Sigmoid colon (tissue), 7 donors: ENCODE data around the gene ZNF587B. TPM values are rescaled to one million over a fixed set of nuclear protein-coding genes. Genes with fewer than 3 reads are reported as not detected.
A peak's percentile ranks its signal among the peaks of the same experiment; 100 is the strongest.
"Not testable (repeated sequence)": the region's sequence is repeated elsewhere in the genome, so short reads cannot be mapped to it uniquely, and the experiment has no call there.

Source experiments
- DNase-seq: peaks from one replicate; pipeline ENCODE4 v3.0.0-alpha.2; 2019
- H3K27ac ChIP-seq, 4 donors: fragments of 200-600 bp; sonication (generic); one replicate each; pipeline ENCODE4 v1.5.1; 2016 to 2019; ENCODE audit warnings: mild to moderate bottlenecking in 1 of 4
- H3K27me3 ChIP-seq, 3 donors: fragments of 200-600 bp; sonication (generic); one replicate each; pipeline ENCODE4 v1.5.1; 2019; ENCODE audit warnings: mild to moderate bottlenecking in 1 of 3
- H3K36me3 ChIP-seq, 4 donors: fragments of 200-600 bp; sonication (generic); one replicate each; pipeline ENCODE4 v1.5.1; 2016 to 2019
- H3K4me1 ChIP-seq, 4 donors: fragments of 200-600 bp; sonication (generic); one replicate each; pipeline ENCODE4 v1.5.1; 2017 to 2019
- H3K4me3 ChIP-seq, 4 donors: fragments of 200-600 bp; sonication (generic); one replicate each; pipeline ENCODE4 v1.5.1; 2017 to 2019; ENCODE audit warnings: mild to moderate bottlenecking in 2 of 4, moderate library complexity in 1 of 4
- H3K9me3 ChIP-seq, 4 donors: fragments of 200-600 bp in 3 of 4; sonication (generic) in 3 of 4; one replicate each; pipeline versions ENCODE4 v1.5.1 to v1.6.1; 2013 to 2019
- EP300 ChIP-seq, 4 donors: sonication (generic); formaldehyde crosslinking; IDR thresholded peaks; one replicate each; pipeline ENCODE4 v1.6.1; 2017; ENCODE audit warnings: antibody characterized with exemption in 4 of 4
- POLR2A ChIP-seq, 2 donors: fragments of 450-650 bp; IDR thresholded peaks; one replicate each; pipeline ENCODE4 v1.6.1; 2016; ENCODE audit warnings: antibody characterized with exemption in 2 of 2, mild to moderate bottlenecking in 2 of 2, moderate library complexity in 2 of 2
- POLR2AphosphoS5 ChIP-seq, 4 donors: sonication (generic); formaldehyde crosslinking; IDR thresholded peaks; one replicate each; pipeline ENCODE4 v1.6.1; 2017; ENCODE audit warnings: antibody characterized with exemption in 4 of 4
- WGBS, 2 donors: extraction: QIAGEN DNeasy Blood & Tissue Kit; methylation state at CpG; one replicate each; pipeline ENCODE4 v1.1.7; 2013; 5-methylcytosine and 5-hydroxymethylcytosine counted together
- intact Hi-C: fragments of 100-400 bp; cut with DNase I; formaldehyde crosslinking; loops from one replicate; pipeline ENCODE4 v1.15.1; 2023
- polyA plus RNA-seq, 3 donors: library from polyadenylated mRNA; stranded (reverse); fragments of 200-250 nt; gene quantifications; one replicate each; pipeline ENCODE4 v1.2.3, GENCODE V29; 2013
- total RNA-seq, 4 donors: library from RNA; depleted of rRNA; stranded (reverse); fragments of >200 nt; gene quantifications; one replicate each; pipeline ENCODE4 v1.1.0, GENCODE V29; 2016
- TF ChIP-seq, protein P1 (sequence below), 4 experiments: fragments of 450-650 bp in 3 of 4; fragments of 200-600 bp in 1 of 4; IDR thresholded peaks; one replicate each; pipeline ENCODE4 v1.5.1; 2016 to 2019; ENCODE audit warnings: antibody characterized with exemption in 4 of 4, mild to moderate bottlenecking in 3 of 4, moderate library complexity in 2 of 4
- donor health status: healthy with polysubstance abuse.
- donor health status: Bipolar disorder and iron deficiency.
- donor health status: healthy.

The ZNF587B gene
- total and polyA plus RNA-seq, 7 donors: 1.2 to 13.0 (median 8.6) TPM

DNA sequence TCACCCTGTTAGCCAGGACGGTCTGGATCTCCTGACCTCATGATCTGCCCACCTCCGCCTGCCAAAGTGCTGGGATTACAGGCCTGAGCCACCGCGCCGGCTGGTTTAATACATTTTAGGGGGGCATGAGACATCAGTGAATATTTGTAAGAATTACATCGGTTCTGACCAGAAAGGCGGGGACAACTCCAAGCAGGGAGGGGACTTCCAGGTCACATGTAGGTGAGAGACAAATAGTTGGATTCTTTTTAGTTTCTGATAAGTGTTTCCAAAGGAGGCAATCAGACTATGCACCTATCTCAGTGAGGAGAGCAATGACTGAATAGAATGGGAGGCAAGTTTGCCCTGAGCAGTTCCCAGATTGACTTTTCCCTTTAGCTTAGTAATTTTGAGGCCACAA lies 11.7 kb upstream of the ZNF587B start:
- Histone ChIP-seq H3K9me3 (no peaks in the 10 kb centered on the region), H3K27me3 (no peaks in the 10 kb centered on the region), H3K4me1 (peaks cover 0 to 33% (median 24%) of the 10 kb centered on the region in 4 donors), H3K36me3 (peaks cover 0 to 5% (median 0%) of the 10 kb centered on the region in 4 donors), H3K4me3 (no peak overlapping the region), H3K27ac (no peak overlapping the region)
- no peak for DNase-seq
- WGBS, 2 donors: 93 to 96% methylated on average over 7 of the region's 7 CpGs
- intact Hi-C loops: loop anchor here (5.0 kb wide), 1 partner anchor 71 kb away; the partner anchor contains the start of gene ZNF776
- TF ChIP-seq, protein P1, sequence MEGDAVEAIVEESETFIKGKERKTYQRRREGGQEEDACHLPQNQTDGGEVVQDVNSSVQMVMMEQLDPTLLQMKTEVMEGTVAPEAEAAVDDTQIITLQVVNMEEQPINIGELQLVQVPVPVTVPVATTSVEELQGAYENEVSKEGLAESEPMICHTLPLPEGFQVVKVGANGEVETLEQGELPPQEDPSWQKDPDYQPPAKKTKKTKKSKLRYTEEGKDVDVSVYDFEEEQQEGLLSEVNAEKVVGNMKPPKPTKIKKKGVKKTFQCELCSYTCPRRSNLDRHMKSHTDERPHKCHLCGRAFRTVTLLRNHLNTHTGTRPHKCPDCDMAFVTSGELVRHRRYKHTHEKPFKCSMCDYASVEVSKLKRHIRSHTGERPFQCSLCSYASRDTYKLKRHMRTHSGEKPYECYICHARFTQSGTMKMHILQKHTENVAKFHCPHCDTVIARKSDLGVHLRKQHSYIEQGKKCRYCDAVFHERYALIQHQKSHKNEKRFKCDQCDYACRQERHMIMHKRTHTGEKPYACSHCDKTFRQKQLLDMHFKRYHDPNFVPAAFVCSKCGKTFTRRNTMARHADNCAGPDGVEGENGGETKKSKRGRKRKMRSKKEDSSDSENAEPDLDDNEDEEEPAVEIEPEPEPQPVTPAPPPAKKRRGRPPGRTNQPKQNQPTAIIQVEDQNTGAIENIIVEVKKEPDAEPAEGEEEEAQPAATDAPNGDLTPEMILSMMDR (IDR thresholded peaks at IDR 0.05): no peak

DNA sequence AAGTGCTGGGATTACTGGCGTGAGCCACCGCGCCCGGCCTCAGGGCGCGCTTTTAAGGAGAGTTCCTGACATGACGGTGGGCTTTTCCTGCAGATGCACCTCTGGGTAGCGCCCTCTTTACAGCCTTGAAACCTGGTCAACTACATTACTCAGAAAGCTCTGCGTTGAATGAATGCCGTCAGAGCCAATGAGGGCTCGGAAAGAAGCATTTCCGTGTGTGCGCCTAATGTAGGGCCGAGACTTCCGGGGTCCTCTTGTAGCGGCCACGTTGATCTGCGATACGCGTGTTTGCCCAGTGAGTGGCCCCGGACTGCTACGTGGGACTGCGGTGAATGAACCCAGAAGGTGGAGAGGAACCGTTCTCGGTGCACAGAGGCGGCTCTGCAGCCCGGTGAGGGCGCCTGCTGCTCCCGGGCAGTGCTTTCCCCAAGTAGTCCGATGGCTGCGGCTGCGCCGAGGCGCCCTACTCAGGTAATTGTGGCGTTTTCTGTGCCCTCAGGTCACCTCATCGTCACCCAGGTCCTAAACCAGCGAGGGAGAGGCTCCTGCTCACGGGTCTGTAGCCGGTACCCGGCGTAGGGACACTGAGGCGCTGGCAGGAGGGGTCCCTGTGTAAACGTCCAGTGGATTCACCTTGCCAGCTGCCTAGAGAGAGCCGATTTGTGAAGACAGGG lies 10.5 kb upstream of the ZNF587B start:
- no peaks in the 10 kb centered on the region for H3K27me3 ChIP-seq
- H3K4me1 ChIP-seq: peaks cover 0 to 22% (median 17%) of the 10 kb centered on the region in 4 donors
- no peaks in the 10 kb centered on the region for H3K9me3 ChIP-seq
- TF ChIP-seq EP300 (IDR thresholded peaks at IDR 0.05) (no peak), POLR2AphosphoS5 (IDR thresholded peaks at IDR 0.05) (peak; percentile 12 to 68 (median 63)), POLR2A (IDR thresholded peaks at IDR 0.05) (peak in 1 of 2 donors; percentile 17)
- TF ChIP-seq, protein P1 (IDR thresholded peaks at IDR 0.05): no peak
- peak overlapping the region; percentile 63 to 90 (median 76) for H3K4me3 ChIP-seq
- H3K27ac ChIP-seq: peak overlapping the region; percentile 72 to 86 (median 81)
- 0% methylated on average over 44 of the region's 44 CpGs for WGBS, 2 donors
- intact Hi-C loops: loop anchor here (5.0 kb wide), 1 partner anchor 72 kb away; the partner anchor contains the start of gene ZNF776
- DNase-seq: peak; percentile 89
- H3K36me3 ChIP-seq: peaks cover 0 to 5% (median 0%) of the 10 kb centered on the region in 4 donors

DNA sequence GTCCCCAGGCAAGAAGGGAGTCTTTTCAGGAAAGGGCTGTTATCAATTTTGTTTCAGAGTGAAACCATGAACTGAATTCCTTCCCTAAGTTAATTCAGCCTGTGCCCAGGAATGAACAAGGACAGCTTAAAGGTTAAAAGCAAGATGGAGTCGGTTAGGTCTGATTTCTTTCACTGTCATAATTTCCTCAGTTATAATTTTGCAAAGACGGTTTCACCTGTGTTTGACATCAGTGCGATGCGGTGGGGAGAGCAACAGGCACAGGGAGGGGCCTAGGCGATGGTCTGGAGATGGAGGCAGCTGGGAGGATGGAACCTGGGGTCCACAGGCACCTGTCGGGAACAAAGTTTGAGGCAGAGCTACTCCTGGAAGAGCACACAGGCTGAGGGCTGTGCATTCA lies 9.5 kb upstream of the ZNF587B start:
- WGBS, 2 donors: 53 to 78% methylated on average over 6 of the region's 6 CpGs
- H3K36me3 ChIP-seq: peaks cover 0 to 5% (median 0%) of the 10 kb centered on the region in 4 donors
- H3K27me3 ChIP-seq: no peaks in the 10 kb centered on the region
- no peak for DNase-seq
- TF ChIP-seq POLR2AphosphoS5 (IDR thresholded peaks at IDR 0.05) (no peak), POLR2A (IDR thresholded peaks at IDR 0.05) (no peak), EP300 (IDR thresholded peaks at IDR 0.05) (no peak)
- TF ChIP-seq, protein P1 (IDR thresholded peaks at IDR 0.05): no peak
- intact Hi-C loops: no loop called here
- peak overlapping the region; percentile 63 to 90 (median 76) for H3K4me3 ChIP-seq
- H3K4me1 ChIP-seq: peaks cover 0 to 15% (median 12%) of the 10 kb centered on the region in 4 donors
- no peak overlapping the region for H3K27ac ChIP-seq
- no peaks in the 10 kb centered on the region for H3K9me3 ChIP-seq

DNA sequence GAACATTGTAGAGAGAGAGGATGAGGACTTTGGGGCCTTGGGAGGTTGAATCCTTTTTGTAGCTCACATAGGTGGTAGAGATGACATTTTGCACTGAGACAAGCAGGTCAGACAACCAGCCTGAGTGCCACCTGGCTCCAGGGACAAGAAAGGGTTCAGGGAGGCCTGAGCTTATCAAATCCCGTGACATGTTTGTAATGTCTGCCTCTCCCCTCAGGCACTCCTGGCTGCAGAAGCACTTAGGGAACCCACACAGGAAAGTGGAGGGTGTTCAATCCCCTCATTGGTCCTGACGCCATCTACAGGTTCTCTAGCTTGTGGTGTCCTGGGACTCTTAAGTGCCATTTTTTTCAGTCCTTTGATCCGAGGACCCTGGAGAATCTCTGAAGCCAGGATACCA lies 9.0 kb upstream of the ZNF587B start:
- H3K27me3 ChIP-seq, H3K9me3 ChIP-seq, intact Hi-C loops, H3K4me3 ChIP-seq, H3K36me3 ChIP-seq, DNase-seq, H3K27ac ChIP-seq: not testable (repeated sequence)
- WGBS, 2 donors: 41 to 72% methylated on average over 3 of the region's 3 CpGs
- H3K4me1 ChIP-seq: peaks cover 0 to 15% (median 12%) of the 10 kb centered on the region in 4 donors

DNA sequence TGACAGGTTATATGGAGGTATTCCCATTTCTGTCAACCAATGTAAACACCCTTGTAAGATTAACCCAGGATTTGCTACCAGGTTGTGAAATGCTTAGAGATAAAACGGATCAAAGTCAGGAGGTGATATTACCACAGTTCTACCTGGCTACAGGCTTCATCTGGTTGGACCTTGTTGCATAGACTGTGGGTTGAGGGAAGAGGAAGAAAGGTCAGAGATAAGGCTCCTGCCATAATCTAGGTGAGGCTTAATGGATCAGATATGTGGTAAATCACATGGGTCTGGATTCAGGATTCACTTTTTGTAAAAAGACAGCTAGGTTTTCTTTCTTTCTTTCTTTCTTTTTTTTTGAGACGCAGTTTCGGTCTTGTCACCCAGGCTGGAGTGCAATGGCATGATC lies 8.6 kb upstream of the ZNF587B start:
- 69 to 85% methylated on average over 3 of the region's 3 CpGs for WGBS, 2 donors
- intact Hi-C loops, H3K27ac ChIP-seq, H3K36me3 ChIP-seq, H3K9me3 ChIP-seq, DNase-seq, H3K4me3 ChIP-seq, H3K27me3 ChIP-seq: not testable (repeated sequence)
- peaks cover 0 to 15% (median 12%) of the 10 kb centered on the region in 4 donors for H3K4me1 ChIP-seq

DNA sequence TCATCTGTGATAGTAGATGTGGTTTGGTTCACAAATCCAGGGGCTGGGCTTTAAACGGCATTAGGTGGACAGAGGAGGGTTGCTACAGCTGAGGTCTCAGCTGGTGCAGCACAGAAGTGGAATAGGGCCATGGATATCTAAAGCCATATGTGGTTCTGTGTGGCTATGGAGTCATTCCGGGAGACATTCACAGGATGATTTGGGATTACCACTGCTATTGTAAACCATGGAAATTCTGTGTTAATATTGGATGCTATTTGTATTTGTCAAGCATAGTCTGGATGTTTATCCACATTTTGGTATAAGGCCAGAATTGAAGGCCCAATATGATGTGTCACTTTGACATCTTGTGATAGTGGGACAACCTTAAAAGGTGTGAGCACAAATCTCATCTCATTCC lies 6.9 kb upstream of the ZNF587B start:
- peaks cover 0 to 15% (median 12%) of the 10 kb centered on the region in 4 donors for H3K4me1 ChIP-seq
- H3K27me3 ChIP-seq, intact Hi-C loops, H3K36me3 ChIP-seq, H3K9me3 ChIP-seq, DNase-seq, H3K4me3 ChIP-seq, H3K27ac ChIP-seq: not testable (repeated sequence)
- WGBS, 2 donors: 61 to 79% methylated on average over 2 of the region's 2 CpGs

DNA sequence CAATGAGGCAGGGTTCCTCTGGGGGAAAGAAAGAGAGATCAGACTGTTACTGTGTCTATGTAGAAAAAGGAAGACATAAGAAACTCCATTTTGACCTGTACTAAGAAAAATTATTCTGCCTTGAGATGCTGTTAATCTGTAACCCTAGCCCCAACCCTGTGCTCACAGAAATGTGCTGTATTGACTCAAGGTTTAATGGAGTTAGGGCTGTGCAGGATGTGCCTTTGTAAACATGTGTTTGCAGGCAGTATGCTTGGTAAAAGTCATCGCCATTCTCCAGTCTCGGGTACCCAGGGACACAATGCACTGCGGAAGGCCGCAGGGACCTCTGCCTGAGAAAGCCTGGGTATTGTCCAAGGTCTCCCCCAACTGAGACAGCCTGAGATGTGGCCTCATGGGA lies 6.5 kb upstream of the ZNF587B start:
- H3K27me3 ChIP-seq, H3K27ac ChIP-seq, H3K36me3 ChIP-seq, H3K9me3 ChIP-seq, H3K4me3 ChIP-seq, DNase-seq, intact Hi-C loops: not testable (repeated sequence)
- 19 to 72% methylated on average over 4 of the region's 4 CpGs for WGBS, 2 donors
- peaks cover 0 to 15% (median 12%) of the 10 kb centered on the region in 4 donors for H3K4me1 ChIP-seq
